HCT116 (cell line): ENCODE data around the gene PI16. TPM values are rescaled to one million over a fixed set of nuclear protein-coding genes. Genes with fewer than 3 reads are reported as not detected.

Experiments
- ATAC-seq: fragments of 200-7000 bp; cut with Tn5 transposase; 2 replicates; pipeline ENCODE4 v1.9.1; 2020; ENCODE audit warnings: mild to moderate bottlenecking, moderate library complexity
- BruUV-seq: library from RNA; stranded (reverse); fragments of 400-500 nt; replicated peaks from 2 replicates; lab custom pipeline; 2021; lab: Mats Ljungman, UMichigan
- CTCF ChIA-PET: fragments of 300-600 bp; sonication (Branson Sonifier 250); formaldehyde crosslinking; loops from one replicate; lab custom pipeline; 2021; ENCODE audit warnings: antibody characterized with exemption; lab: Charles Lee
- POLR2A ChIA-PET: fragments of 300-600, 350-600 bp; sonication (Branson Sonifier 250); formaldehyde crosslinking; loops from one replicate; lab custom pipeline; 2021; ENCODE audit warnings: antibody characterized with exemption; lab: Charles Lee
- RAD21 ChIA-PET, 2 experiments: fragments of 300-600 bp; sonication (Branson Sonifier 250); formaldehyde crosslinking; loops; one replicate each; lab custom pipeline; 2023; ENCODE audit warnings: low total read pairs in 2 of 2; ENCODE audit not compliant: uncharacterized antibody in 2 of 2, unreplicated experiment in 2 of 2, low non-redundant PET in 1 of 2; lab: Charles Lee
- DNase-seq: peaks from one replicate; pipeline ENCODE4 v3.0.0-alpha.2; 2010; ENCODE audit warnings: low read depth, low spot score
- H2AFZ ChIP-seq: fragments of 200-600 bp; shearing (Covaris generic), sonication (generic); 2 replicates; pipeline ENCODE4 v1.6.1; 2017; ENCODE audit warnings: low read depth, mixed run types, mixed read lengths, antibody characterized with exemption, low read length; ENCODE audit not compliant: poor library complexity, severe bottlenecking
- H3K27ac ChIP-seq: 2 replicates; pipeline ENCODE4 v1.5.1; 2012; ENCODE audit warnings: low read depth, low read length
- H3K27me3 ChIP-seq: fragments of 200-600 bp; sonication (generic); 2 replicates; pipeline ENCODE4 v1.6.1; 2016; ENCODE audit warnings: mixed run types, low read length, mixed read lengths; ENCODE audit not compliant: insufficient read depth
- H3K36me3 ChIP-seq, 2 experiments: fragments of 200-500 bp in 1 of 2; fragments of 200-600 bp in 1 of 2; sonication (Bioruptor generic) in 1 of 2; sonication (generic) in 1 of 2; 2 replicates each; pipeline versions ENCODE4 v1.5.1 to v1.6.1; 2014 to 2016; ENCODE audit warnings: low read length in 2 of 2, inconsistent platforms in 1 of 2, mixed read lengths in 1 of 2, mixed run types in 1 of 2; ENCODE audit not compliant: insufficient read depth in 2 of 2, control insufficient read depth in 1 of 2
- H3K4me1 ChIP-seq, 2 experiments: fragments of 200-600 bp in 1 of 2; sonication (generic) in 1 of 2; 2 replicates each; pipeline versions ENCODE4 v1.5.1 to v1.6.1; 2012 to 2017; ENCODE audit warnings: low read length in 2 of 2, inconsistent platforms in 1 of 2, mild to moderate bottlenecking in 1 of 2, mixed read lengths in 1 of 2, mixed run types in 1 of 2, moderate library complexity in 1 of 2; ENCODE audit not compliant: insufficient read depth in 2 of 2, control insufficient read depth in 1 of 2
- H3K4me2 ChIP-seq: fragments of 200-600 bp; sonication (generic); 2 replicates; pipeline ENCODE4 v1.6.1; 2017; ENCODE audit warnings: mixed run types, low read length, mixed read lengths
- H3K4me3 ChIP-seq, 2 experiments: fragments of 200-600 bp in 1 of 2; sonication (generic) in 1 of 2; replicated peaks in 1 of 2; 2 replicates each; pipeline ENCODE4 v1.5.1; 2011 to 2016; ENCODE audit warnings: low read length in 2 of 2, control low read depth in 1 of 2, low read depth in 1 of 2, mild to moderate bottlenecking in 1 of 2, mixed read lengths in 1 of 2, mixed run types in 1 of 2
- H3K79me2 ChIP-seq: fragments of 200-600 bp; sonication (generic); 2 replicates; pipeline ENCODE4 v1.6.1; 2017; ENCODE audit warnings: mild to moderate bottlenecking, mixed run types, low read length, moderate library complexity, mixed read lengths; ENCODE audit not compliant: insufficient read depth
- H3K9ac ChIP-seq: fragments of 200-600 bp; sonication (generic); 2 replicates; pipeline ENCODE4 v1.6.1; 2016; ENCODE audit warnings: low read length, mixed read lengths
- H3K9me2 ChIP-seq: fragments of 200-600 bp; sonication (generic), shearing (Covaris generic); 2 replicates; pipeline ENCODE4 v1.6.1; 2017; ENCODE audit warnings: mixed run types, mild to moderate bottlenecking, moderate library complexity; ENCODE audit not compliant: insufficient read depth
- H3K9me3 ChIP-seq, 2 experiments: fragments of 200-500 bp in 1 of 2; fragments of 200-600 bp in 1 of 2; sonication (Bioruptor generic) in 1 of 2; sonication (generic) in 1 of 2; 2 replicates each; pipeline ENCODE4 v1.6.1; 2014 to 2017; ENCODE audit warnings: low read length in 2 of 2, mixed read lengths in 2 of 2, inconsistent platforms in 1 of 2, low read depth in 1 of 2, mild to moderate bottlenecking in 1 of 2, mixed run types in 1 of 2, moderate library complexity in 1 of 2; ENCODE audit not compliant: control insufficient read depth in 1 of 2, insufficient read depth in 1 of 2
- H4K20me1 ChIP-seq: fragments of 200-600 bp; sonication (generic), shearing (Covaris generic); 2 replicates; pipeline ENCODE4 v1.6.1; 2017; ENCODE audit warnings: mixed run types, mild to moderate bottlenecking, moderate library complexity; ENCODE audit not compliant: insufficient read depth
- ATF3 ChIP-seq: IDR thresholded peaks from 2 replicates; pipeline ENCODE4 v1.6.1; 2012
- CTCF ChIP-seq, 3 experiments: fragments of 200-600 bp in 1 of 3; sonication (generic) in 1 of 3; IDR thresholded peaks in 2 of 3; conservative IDR thresholded peaks in 1 of 3; 2 replicates each; pipeline ENCODE4 v1.5.1; 2012 to 2017; ENCODE audit warnings: low read depth in 2 of 3, low read length in 2 of 3, antibody characterized with exemption in 1 of 3, borderline replicate concordance in 1 of 3, control low read depth in 1 of 3, mild to moderate bottlenecking in 1 of 3, mixed read lengths in 1 of 3, mixed run types in 1 of 3, moderate library complexity in 1 of 3; ENCODE audit not compliant: insufficient read depth in 1 of 3
- EGR1 ChIP-seq: IDR thresholded peaks from 2 replicates; pipeline ENCODE4 v1.6.1; 2012; ENCODE audit warnings: low read depth
- FOSL1 ChIP-seq: IDR thresholded peaks from 2 replicates; pipeline ENCODE4 v1.6.1; 2012; ENCODE audit warnings: low read depth
- JUND ChIP-seq: IDR thresholded peaks from 2 replicates; pipeline ENCODE4 v1.6.1; 2012
- MAX ChIP-seq: IDR thresholded peaks from 2 replicates; pipeline ENCODE4 v1.6.1; 2012
- POLR2A ChIP-seq: IDR thresholded peaks from 2 replicates; pipeline ENCODE4 v1.7.0; 2011; ENCODE audit warnings: borderline replicate concordance; ENCODE audit not compliant: insufficient read depth, insufficient read length; ENCODE audit errors: extremely low read depth
- POLR2AphosphoS5 ChIP-seq: IDR thresholded peaks from 2 replicates; pipeline ENCODE4 v1.6.1; 2011; ENCODE audit warnings: mild to moderate bottlenecking, low read depth, low read length, moderate library complexity
- SIN3A ChIP-seq: IDR thresholded peaks from 2 replicates; pipeline ENCODE4 v1.6.1; 2012; ENCODE audit warnings: low read depth
- TCF7L2 ChIP-seq: IDR thresholded peaks from 2 replicates; pipeline ENCODE4 v1.7.0; 2011; ENCODE audit warnings: borderline replicate concordance, inconsistent platforms; ENCODE audit not compliant: insufficient read depth, insufficient read length; ENCODE audit errors: extremely low read depth
- ZNF274 ChIP-seq: fragments of 200-500 bp; sonication (Bioruptor generic); IDR thresholded peaks from 2 replicates; pipeline ENCODE4 v1.6.1; 2014; ENCODE audit warnings: mild to moderate bottlenecking, low read depth, low read length, inconsistent platforms
- intact Hi-C: fragments of 100-400 bp; cut with micrococcal nuclease; formaldehyde crosslinking; loops from 2 replicates; pipeline ENCODE4 v1.10.0; 2022
- total RNA-seq: library from RNA; stranded (reverse); gene quantifications from one replicate; pipeline ENCODE4 v1.2.1, GENCODE V29; 2021; ENCODE audit not compliant: unreplicated experiment

The PI16 gene
- total RNA-seq, 1 experiment from 2014 or later: 0.59 TPM

GRCh38 chr6:36927691-36928546 lies 26.6 kb upstream of the PI16 start:
- ChIA-PET RAD21 (no interaction called here), POLR2A (no interaction called here)
- BruUV-seq: no TSS peak
- H3K4me1 ChIP-seq: peaks cover 1 to 3% of the 10 kb centered on the region in 2 experiments; a peak in 2 of 4 replicates
- H3K27ac ChIP-seq: no peak overlapping the region
- no peaks in the 10 kb centered on the region for H3K79me2 ChIP-seq
- ATAC-seq: no peak
- no peaks in the 10 kb centered on the region for H3K9me3 ChIP-seq
- intact Hi-C loops: no loop called here
- no peak overlapping the region for H3K9ac ChIP-seq
- H3K36me3 ChIP-seq: 0 out of 4 replicates have a peak, but pooled peaks cover 0 to 2% of the 10 kb centered on the region in 2 experiments
- H2AFZ ChIP-seq: no peak overlapping the region
- H3K4me3 ChIP-seq: no peak overlapping the region
- no peaks in the 10 kb centered on the region for H4K20me1 ChIP-seq
- TF ChIP-seq POLR2A (no peak), EGR1 (no peak), FOSL1 (no peak), POLR2AphosphoS5 (no peak), JUND (no peak), CTCF (IDR thresholded peaks at IDR 0.05 in 2 of 3, conservative IDR thresholded peaks at IDR 0.05 in 1 of 3; ENCODE audit: borderline replicate concordance in 1 of 3, insufficient read depth in 1 of 3, low read depth in 2 of 3, low read length in 2 of 3) (no peak), SIN3A (no peak), ATF3 (no peak), ZNF274 (no peak), MAX (no peak), TCF7L2 (no peak)
- TF ChIP-seq, all 23 proteins: peak for 0
- H3K9me2 ChIP-seq: no peaks in the 10 kb centered on the region
- no peaks in the 10 kb centered on the region for H3K27me3 ChIP-seq
- no peak for DNase-seq
- H3K4me2 ChIP-seq: no peak overlapping the region
- CTCF ChIA-PET: no interaction called here
